Stimulated activated CD4-positive, alpha-beta T cell treated with anti-CD3 and anti-CD28 coated beads, Interleukin-15, amount 100 ng/mL, for 48 hours (primary cell): ENCODE data around the gene PRELID1.
"Not testable (repeated sequence)": the region's sequence is repeated elsewhere in the genome, so short reads cannot be mapped to it uniquely, and the experiment has no call there.

ENCODE experiments used
- DNase-seq, 2 donors: peaks; one replicate each; pipeline ENCODE4 v3.0.0-alpha.2; 2020; ENCODE audit warnings: low read depth in 2 of 2

Gene PRELID1

DNA sequence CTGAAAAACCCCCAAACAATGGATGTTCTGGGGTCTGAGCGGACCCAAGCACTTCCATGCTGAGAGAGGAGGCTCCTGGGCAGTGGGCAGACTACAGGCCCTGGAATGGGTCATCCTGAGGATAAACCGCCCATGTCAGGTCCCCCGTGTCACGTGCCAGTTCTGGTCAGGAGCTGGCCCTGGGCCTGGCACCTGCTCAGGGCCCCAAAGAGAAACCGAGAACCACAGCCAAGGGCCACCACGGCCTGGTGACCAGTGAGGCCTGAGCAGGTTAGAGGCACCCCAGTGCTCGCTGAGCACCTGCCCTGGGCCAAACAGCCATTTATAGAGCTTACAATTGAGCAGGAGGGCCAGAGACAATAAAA, 32.1 kb downstream of the PRELID1 start:
- DNase-seq, result no peak

GRCh38 chr5:177336112-177336511, 32.5 kb downstream of the PRELID1 start:
- DNase-seq, result no peak

GRCh38 chr5:177336603-177337494, 33.2 kb downstream of the PRELID1 start:
- DNase-seq, result no peak

GRCh38 chr5:177338251-177339106, 34.9 kb downstream of the PRELID1 start:
- no peak for DNase-seq

- DNase-seq, result no peak
Measured at GRCh38 chr5:177339107-177339638, 35.6 kb downstream of the PRELID1 start.

DNA sequence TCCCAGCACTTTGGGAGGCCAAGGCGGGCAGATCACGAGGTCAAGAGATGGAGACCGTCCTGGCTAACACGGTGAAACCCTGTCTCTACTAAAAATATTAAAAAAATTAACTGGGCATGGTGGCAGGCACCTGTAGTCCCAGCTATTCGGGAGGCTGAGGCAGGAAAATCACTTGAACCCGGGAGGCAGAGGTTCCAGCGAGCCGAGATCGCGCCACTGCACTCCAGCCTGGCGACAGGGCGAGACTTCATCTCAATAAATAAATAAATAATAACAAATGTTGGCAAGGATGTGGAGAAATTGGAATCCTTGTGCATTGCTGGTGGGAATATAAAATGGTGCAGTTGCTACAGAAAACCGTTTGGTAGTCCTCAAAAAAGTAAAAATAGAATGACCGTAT, 39.4 kb downstream of the PRELID1 start:
- DNase-seq, result not testable (repeated sequence)

DNA sequence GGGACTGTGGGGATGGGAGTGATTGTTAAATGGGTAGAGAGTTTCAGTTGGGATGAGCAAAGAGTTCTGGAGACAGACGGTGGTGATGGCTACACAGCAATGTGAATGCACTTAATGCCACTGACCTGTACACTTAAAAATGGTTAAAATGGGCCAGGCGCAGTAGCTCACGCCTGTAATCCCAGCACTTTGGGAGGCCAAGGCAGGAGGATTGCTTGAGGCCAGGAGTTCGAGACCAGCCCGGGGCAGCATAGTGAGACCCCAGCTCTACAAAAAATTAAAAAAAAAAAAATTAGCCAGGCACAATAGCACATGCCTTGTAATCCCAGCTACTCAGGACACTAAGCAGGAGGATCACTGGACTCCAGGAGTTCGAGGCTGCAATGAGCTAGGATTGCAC, 40.2 kb downstream of the PRELID1 start:
- DNase-seq, result no peak

DNA sequence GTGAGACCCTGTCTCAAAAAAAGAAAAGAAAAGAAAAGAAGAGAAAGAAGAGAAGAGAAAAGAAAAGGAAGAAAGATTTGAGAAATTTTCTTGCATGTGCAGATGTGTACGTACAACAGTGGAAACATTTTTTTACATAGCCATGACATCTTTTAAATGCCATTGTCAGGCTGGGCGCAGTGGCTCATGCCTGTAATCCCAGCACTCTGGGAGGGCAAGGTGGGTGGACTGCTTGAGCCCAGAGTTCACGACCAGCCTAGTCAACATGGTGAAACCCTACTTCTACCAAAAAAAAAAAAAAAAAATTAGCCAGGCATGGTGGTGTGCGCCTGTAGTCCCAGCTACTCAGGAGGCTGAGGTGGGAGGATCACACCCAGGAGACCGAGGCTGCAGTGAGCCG, 41.3 kb downstream of the PRELID1 start:
- DNase-seq, result no peak

GRCh38 chr5:177346820-177347219, 43.2 kb downstream of the PRELID1 start:
- DNase-seq, result no peak

GRCh38 chr5:177347699-177348098, 44.1 kb downstream of the PRELID1 start:
- no peak for DNase-seq

GRCh38 chr5:177349362-177349647, 45.7 kb downstream of the PRELID1 start:
- DNase-seq, result no peak

- no peak for DNase-seq
Measured at GRCh38 chr5:177349762-177350161, 46.2 kb downstream of the PRELID1 start.

GRCh38 chr5:177350776-177351391, 47.3 kb downstream of the PRELID1 start:
- no peak for DNase-seq

DNA sequence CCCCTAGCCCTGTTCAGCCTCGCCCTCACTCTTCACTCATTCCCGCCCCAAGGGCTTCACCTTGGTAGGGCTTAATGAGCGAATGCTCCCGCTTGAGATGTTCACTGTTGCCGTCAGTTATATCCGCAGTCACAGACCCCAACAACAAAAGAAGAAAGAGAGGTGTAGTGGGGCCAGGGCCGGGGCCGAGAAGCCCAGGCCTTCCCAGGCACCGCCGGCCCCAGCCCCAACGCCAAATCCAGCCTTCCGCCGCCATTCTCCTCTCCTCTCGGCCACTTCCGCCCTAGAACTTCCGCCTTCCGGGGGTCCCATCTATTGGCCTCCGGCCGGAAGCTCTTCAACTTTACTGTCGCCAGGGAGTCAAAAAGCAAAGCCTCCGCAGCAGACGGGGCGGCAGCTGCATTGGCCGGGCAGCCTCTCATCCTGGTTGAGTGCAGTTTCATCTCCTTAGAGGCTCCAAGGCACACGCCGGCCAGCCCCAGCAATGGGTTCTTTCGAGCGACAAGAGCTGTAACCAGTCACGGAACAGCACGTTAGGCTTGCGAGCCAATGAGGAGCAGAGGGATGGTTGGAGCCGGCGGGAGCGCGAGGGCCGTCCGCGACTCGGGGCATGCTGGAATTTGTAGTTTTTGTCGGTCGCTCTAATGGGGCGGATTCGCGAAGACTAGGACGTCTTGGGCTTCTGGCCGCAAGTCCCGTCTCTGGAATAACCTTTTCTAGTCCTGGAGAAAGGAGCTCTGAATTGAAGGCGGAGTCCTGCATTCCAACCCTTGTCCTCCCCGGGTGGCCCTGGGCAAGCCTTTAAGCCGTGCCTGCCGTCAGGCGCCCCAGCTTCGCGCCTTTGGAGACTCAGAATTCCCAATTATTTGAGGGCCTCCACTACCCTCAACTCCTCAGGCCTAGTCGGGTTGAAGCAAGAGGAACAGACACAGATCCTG, 48.1 kb downstream of the PRELID1 start, which contains the start of gene LMAN2:
LMAN2 (minus strand) TSS at position 277 of the 938 bp plus-strand sequence; CDS start at position 256, 21 bp downstream.
- peak; percentile 87 to 88 for DNase-seq

DNA sequence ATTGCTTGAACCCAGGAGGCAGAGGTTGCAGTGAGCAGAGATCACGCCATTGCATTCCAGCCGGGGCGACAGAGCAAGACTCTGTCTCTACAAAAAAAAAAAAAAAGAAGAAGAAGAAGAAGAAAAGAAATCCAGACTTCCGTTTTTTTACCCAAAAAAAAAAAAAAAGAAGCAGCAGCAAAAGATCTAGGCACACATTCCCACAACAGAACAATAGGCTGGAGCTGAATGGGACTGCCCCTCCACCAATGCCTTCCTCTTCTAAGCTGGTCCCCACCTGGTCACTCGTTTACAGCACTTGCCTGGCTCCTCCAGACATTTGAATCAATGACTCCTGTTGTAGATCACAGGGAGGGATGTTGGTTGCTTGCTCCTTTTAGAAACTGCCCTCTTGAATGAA, 49.5 kb downstream of the PRELID1 start:
- DNase-seq, result no peak

- DNase-seq, result no peak
Measured at GRCh38 chr5:177354256-177354655, 50.7 kb downstream of the PRELID1 start.

DNA sequence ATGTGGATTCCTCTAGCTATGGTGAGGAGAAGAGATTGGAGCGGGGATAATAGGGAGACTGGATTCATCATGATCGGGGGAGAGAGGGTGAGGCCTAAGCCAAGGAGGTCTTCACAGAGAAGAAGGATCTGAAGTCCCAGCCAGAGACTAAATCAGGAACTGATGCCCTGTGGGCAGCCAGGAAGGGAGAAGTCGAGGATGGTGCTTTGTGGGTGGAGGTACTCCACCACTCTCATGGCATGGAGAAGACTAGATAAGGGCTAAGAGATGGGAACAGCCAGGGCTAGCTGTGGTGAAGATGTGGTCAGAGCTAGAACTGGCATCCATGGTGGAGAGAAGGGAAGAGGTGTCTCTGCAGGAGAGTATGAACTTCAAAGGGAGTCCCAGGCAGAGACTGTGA, 51.1 kb downstream of the PRELID1 start:
- no peak for DNase-seq

DNA sequence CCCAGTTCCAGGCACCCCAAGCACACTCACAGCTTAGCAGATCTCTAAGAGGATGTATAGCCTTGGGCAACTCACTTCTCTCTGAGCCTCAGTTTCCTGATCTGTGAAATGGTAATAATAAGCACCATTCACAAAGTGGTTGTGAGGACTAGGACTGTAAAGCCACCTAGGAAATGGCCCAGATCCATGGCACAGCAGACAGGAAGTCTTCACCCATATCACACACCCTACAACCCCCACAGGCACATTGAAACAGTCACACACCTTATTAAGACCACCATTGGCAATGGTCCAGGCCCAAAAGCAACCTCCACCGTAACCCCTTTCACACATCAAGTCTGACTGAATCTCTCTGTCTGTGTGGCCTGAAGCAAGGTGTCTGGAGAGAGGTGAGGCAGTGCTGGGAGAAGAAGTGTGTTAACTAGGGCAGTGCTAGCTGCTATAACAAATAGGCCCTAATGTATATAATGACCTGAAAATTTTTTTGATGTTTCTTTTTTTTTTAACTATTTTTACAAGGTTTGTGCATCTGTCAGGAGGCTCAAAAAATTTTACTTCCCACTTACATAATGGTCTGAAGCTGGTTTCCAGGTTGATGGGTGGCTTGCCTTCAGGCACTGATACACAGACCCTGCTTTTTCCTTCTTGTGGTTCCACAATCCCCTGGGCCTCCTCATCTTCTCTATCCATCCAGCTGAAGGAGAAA, 51.7 kb downstream of the PRELID1 start:
- DNase-seq, result no peak

DNA sequence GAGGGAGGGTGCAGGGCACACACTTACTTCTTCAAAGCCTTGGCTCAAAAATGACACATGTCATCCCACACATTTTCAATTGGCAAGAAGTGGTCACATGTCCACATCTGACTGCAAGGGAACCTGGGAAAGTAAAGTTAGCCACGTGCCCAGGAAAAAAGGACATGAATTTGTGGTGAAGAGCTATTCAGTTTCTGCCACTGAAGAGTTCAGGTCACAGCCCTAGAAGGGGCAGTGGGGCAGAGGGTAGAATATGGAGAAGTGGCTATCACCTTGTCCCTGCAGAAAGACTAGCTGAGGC, 52.2 kb downstream of the PRELID1 start:
- DNase-seq, result no peak
